A549 (cell line): ENCODE data around the gene PASK.

ENCODE experiments used
- CTCF ChIP-seq: fragments of >200 bp; sonication (Bioruptor Twin); formaldehyde crosslinking; IDR thresholded peaks from 3 replicates; pipeline ENCODE4 v1.5.1; 2016
- HOXA7 ChIP-seq: fragments of 250-450 bp; sonication (Bioruptor Pico); IDR thresholded peaks from 2 replicates; pipeline ENCODE4 v1.5.0; 2020; ENCODE audit warnings: mild to moderate bottlenecking, moderate library complexity
- NPAS2 ChIP-seq: fragments of 250-450 bp; sonication (Bioruptor Pico); IDR thresholded peaks from 2 replicates; pipeline ENCODE4 v1.8.0; 2022; ENCODE audit warnings: mild to moderate bottlenecking, moderate library complexity, borderline replicate concordance
- PBX3 ChIP-seq: IDR thresholded peaks from 2 replicates; pipeline ENCODE4 v1.6.1; 2012
- PHF8 ChIP-seq: fragments of 200-600 bp; sonication (generic); IDR thresholded peaks from 2 replicates; pipeline ENCODE4 v1.6.1; 2016; ENCODE audit warnings: low read depth, mild to moderate bottlenecking, antibody characterized with exemption, moderate library complexity, borderline replicate concordance
- RCOR1 ChIP-seq: fragments of 150-350 bp; IDR thresholded peaks from 2 replicates; pipeline ENCODE4 v1.6.1; 2014; ENCODE audit warnings: antibody characterized with exemption, low read length, low read depth
- ZFP36 ChIP-seq: fragments of 450-650 bp; IDR thresholded peaks from 2 replicates; pipeline ENCODE4 v1.6.1; 2014; ENCODE audit warnings: borderline replicate concordance; ENCODE audit not compliant: partially characterized antibody

GRCh38 chr2:241177526-241178334, 28.5 kb upstream of the PASK start:
- TF ChIP-seq RCOR1: no peak
- no peak for TF ChIP-seq PBX3
- TF ChIP-seq PHF8: no peak
- no peak for TF ChIP-seq HOXA7 (CRISPR knock-in tag)
- no peak for TF ChIP-seq ZFP36
- no peak for TF ChIP-seq CTCF
- no peak for TF ChIP-seq NPAS2 (CRISPR knock-in tag)
